ENCODE measurements around the gene BMPR1A.

DNA sequence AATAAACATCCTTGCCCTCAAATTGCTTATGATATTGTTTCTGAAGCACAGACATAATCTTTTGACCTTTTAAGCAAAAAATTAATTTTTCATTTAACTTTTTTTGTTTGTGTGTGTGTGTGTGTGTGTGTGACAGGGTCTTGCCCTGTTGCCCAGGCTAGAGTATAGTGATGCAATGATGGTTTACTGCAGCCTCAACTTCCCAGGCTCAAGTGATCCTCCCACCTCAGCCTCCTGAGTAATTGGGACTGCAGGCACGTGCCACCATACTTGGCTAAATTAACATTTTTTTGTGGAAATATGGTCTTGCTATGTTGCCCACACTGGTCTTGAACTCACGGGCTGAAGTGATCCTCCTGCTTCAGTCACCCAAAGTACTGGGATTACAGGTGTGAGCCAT, 68.9 kb downstream of the BMPR1A start:
- TF ChIP-seq EZH2 (IDR thresholded peaks at IDR 0.05; ENCODE audit: insufficient read depth, poor library complexity, severe bottlenecking) (no peak), EZH2phosphoT487 (IDR thresholded peaks at IDR 0.05; ENCODE audit: insufficient read depth, low read depth) (no peak)

Measured in GM23248 (cell line).